GM10266 (cell line): ENCODE results near the gene MEAK7.

Experiments
- DNase-seq: peaks from one replicate; pipeline ENCODE4 v3.0.0; 2012; ENCODE audit errors: extremely low spot score
- CTCF ChIP-seq: IDR thresholded peaks from 2 replicates; pipeline ENCODE4 v1.5.1; 2012; ENCODE audit warnings: mild to moderate bottlenecking, low read depth; ENCODE audit not compliant: control insufficient read depth, insufficient read depth; ENCODE audit errors: missing control alignments

Gene MEAK7

GRCh38 chr16:84502075-84502474 lies 2.4 kb downstream of the MEAK7 start:
- TF ChIP-seq CTCF = no peak
- no peak for DNase-seq

GRCh38 chr16:84501077-84501735 lies 3.3 kb downstream of the MEAK7 start:
- no peak for TF ChIP-seq CTCF
- DNase-seq = no peak

- no peak for DNase-seq
- TF ChIP-seq CTCF = no peak
These were observed 3.9 kb downstream of the MEAK7 start for GRCh38 chr16:84500531-84500930.

- DNase-seq = no peak
- TF ChIP-seq CTCF = no peak
These were observed 4.8 kb downstream of the MEAK7 start for GRCh38 chr16:84499638-84500037.

- no peak for DNase-seq
- TF ChIP-seq CTCF = no peak
These were observed 5.4 kb downstream of the MEAK7 start for GRCh38 chr16:84498859-84499620.

GRCh38 chr16:84498223-84498610 lies 6.2 kb downstream of the MEAK7 start:
- no peak for TF ChIP-seq CTCF
- DNase-seq = no peak

DNA sequence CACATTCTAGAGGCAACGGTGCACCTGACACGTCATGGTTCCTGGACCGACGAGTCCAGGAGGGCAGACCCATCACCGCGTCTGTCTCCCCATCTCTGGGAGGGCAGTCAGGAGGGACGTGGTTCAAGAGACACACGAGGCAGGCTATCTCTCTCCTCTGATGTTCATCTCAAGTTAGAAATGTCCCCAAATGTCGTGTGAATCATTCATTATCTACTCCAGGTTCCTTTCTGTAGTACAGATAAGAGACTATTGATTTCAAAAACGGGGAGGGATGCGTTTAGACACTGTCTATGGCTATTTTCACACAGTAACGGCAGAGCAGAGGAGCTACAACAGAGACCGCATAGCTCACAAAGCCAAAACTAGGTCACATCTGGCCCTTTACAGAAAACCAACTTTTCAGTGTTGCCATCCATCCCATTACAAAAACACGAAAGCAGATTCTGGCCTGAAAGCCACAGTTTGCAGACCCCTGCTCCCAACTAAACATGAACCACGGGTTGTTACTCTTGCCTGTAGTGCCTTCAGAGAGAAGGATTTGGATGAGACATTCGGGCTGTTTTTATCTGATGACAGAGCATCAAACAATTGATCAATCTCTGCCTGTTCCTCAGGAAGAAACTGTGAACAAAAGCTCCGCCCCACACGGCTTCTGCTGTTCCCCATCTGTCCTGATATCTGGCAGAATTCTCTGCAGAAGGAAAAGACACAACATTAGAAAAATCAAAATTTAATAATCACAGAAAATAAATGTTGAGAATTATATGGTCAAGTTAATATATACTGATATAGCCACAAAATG lies 6.8 kb downstream of the MEAK7 start:
- TF ChIP-seq CTCF = no peak

More for the DNA sequence above, 6.8 kb downstream of the MEAK7 start:
- DNase-seq = no peak
